GM11168 (cell line): ENCODE results near the gene DPF3.

Source experiments
- in situ Hi-C: fragments of 300-500 bp; cut with MboI; formaldehyde crosslinking; loops from one replicate; pipeline ENCODE4 v1.12.0; 2022; ENCODE audit warnings: low sequenced_read_pairs; ENCODE audit not compliant: unreplicated experiment

The DPF3 gene

GRCh38 chr14:72906316-72906715 lies 12.4 kb upstream of the DPF3 start:
- in situ Hi-C loops: no loop called here

- in situ Hi-C loops: no loop called here
Measured at GRCh38 chr14:72904840-72905561, 11.1 kb upstream of the DPF3 start.

- in situ Hi-C loops: no loop called here
Measured at GRCh38 chr14:72904218-72904617, 10.3 kb upstream of the DPF3 start.

GRCh38 chr14:72903716-72904115 lies 9.8 kb upstream of the DPF3 start:
- in situ Hi-C loops: no loop called here

GRCh38 chr14:72902801-72903530 lies 9.1 kb upstream of the DPF3 start:
- in situ Hi-C loops: no loop called here

- in situ Hi-C loops: no loop called here
Measured at GRCh38 chr14:72901361-72901760, 7.5 kb upstream of the DPF3 start.

GRCh38 chr14:72898448-72898847 lies 4.5 kb upstream of the DPF3 start:
- in situ Hi-C loops: loop anchor here (5.0 kb wide), 1 partner anchor 381 kb away; no protein-coding TSS in a partner anchor

- in situ Hi-C loops: loop anchor here (5.0 kb wide), 1 partner anchor 378 kb away; no protein-coding TSS in a partner anchor
Measured at GRCh38 chr14:72894623-72895378, 900 bp upstream of the DPF3 start.

GRCh38 chr14:72894323-72894622 lies 372 bp upstream of the DPF3 start:
- in situ Hi-C loops: no loop called here

- in situ Hi-C loops: no loop called here
Measured at GRCh38 chr14:72892879-72893635, 844 bp downstream of the DPF3 start.

- in situ Hi-C loops: no loop called here
Measured at GRCh38 chr14:72892103-72892878, 1.6 kb downstream of the DPF3 start.

GRCh38 chr14:72891666-72892102 lies 2.2 kb downstream of the DPF3 start:
- in situ Hi-C loops: no loop called here

GRCh38 chr14:72889366-72889765 lies 4.5 kb downstream of the DPF3 start:
- in situ Hi-C loops: no loop called here

GRCh38 chr14:72888636-72889201 lies 5.2 kb downstream of the DPF3 start:
- in situ Hi-C loops: no loop called here

- in situ Hi-C loops: no loop called here
Measured at GRCh38 chr14:72888192-72888591, 5.7 kb downstream of the DPF3 start.

- in situ Hi-C loops: no loop called here
Measured at GRCh38 chr14:72887514-72887913, 6.4 kb downstream of the DPF3 start.

- in situ Hi-C loops: no loop called here
Measured at GRCh38 chr14:72884386-72884785, 9.5 kb downstream of the DPF3 start.

- in situ Hi-C loops: no loop called here
Measured at GRCh38 chr14:72883961-72884360, 9.9 kb downstream of the DPF3 start.

- in situ Hi-C loops: no loop called here
Measured at GRCh38 chr14:72883109-72883508, 10.8 kb downstream of the DPF3 start.
